Ishikawa (cell line): ENCODE data around the gene SRCIN1.

ENCODE experiments used
- EP300 ChIP-seq: IDR thresholded peaks from 2 replicates; pipeline ENCODE4 v1.6.1; 2012; ENCODE audit warnings: borderline replicate concordance
- TAF1 ChIP-seq: IDR thresholded peaks from 2 replicates; pipeline ENCODE4 v1.6.1; 2012; ENCODE audit warnings: low read depth, mild to moderate bottlenecking
- TCF12 ChIP-seq: IDR thresholded peaks from 2 replicates; pipeline ENCODE4 v1.6.1; 2012; ENCODE audit warnings: low read depth
- ZBTB7A ChIP-seq: IDR thresholded peaks from 2 replicates; pipeline ENCODE4 v1.6.1; 2012; ENCODE audit warnings: low read depth

DNA sequence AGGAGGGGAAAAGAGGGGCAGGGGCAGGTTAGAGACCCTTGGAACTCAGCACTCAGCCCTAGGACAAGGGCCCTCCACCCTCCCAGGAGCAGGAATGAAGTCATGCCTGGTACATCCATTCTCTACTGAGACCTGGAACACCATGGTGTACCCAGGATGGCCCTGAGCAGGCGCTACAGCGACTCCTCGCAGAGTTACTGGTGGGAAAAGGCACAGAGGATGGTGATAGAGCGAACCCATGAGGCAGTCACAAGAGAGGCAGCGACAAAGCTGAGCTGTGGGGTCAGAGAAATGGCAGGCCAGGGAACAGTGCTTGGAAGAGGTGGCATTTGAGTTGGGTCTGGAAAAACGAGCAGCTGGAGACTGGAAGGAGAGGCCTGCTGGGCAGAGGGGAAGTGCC is 37.5 kb downstream of the SRCIN1 start:
- TF ChIP-seq EP300 (no peak), ZBTB7A (no peak), TCF12 (no peak), TAF1 (no peak)
